Breast epithelium (tissue), 3 donors: ENCODE data around the gene SMIM43.

ENCODE experiments used
- POLR2A ChIP-seq: fragments of 450-650 bp; IDR thresholded peaks from one replicate; pipeline ENCODE4 v1.6.1; 2016; ENCODE audit warnings: antibody characterized with exemption, mild to moderate bottlenecking, moderate library complexity
- POLR2AphosphoS5 ChIP-seq, 3 donors: sonication (generic); formaldehyde crosslinking; IDR thresholded peaks; one replicate each; pipeline ENCODE4 v1.6.1; 2017; ENCODE audit warnings: antibody characterized with exemption in 3 of 3
- TF ChIP-seq, protein P1 (sequence below), 3 donors: fragments of 450-650 bp; IDR thresholded peaks; one replicate each; pipeline ENCODE4 v1.5.1; 2016 to 2017; ENCODE audit warnings: antibody characterized with exemption in 3 of 3, mild to moderate bottlenecking in 3 of 3, moderate library complexity in 3 of 3

- TF ChIP-seq, protein P1, sequence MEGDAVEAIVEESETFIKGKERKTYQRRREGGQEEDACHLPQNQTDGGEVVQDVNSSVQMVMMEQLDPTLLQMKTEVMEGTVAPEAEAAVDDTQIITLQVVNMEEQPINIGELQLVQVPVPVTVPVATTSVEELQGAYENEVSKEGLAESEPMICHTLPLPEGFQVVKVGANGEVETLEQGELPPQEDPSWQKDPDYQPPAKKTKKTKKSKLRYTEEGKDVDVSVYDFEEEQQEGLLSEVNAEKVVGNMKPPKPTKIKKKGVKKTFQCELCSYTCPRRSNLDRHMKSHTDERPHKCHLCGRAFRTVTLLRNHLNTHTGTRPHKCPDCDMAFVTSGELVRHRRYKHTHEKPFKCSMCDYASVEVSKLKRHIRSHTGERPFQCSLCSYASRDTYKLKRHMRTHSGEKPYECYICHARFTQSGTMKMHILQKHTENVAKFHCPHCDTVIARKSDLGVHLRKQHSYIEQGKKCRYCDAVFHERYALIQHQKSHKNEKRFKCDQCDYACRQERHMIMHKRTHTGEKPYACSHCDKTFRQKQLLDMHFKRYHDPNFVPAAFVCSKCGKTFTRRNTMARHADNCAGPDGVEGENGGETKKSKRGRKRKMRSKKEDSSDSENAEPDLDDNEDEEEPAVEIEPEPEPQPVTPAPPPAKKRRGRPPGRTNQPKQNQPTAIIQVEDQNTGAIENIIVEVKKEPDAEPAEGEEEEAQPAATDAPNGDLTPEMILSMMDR (IDR thresholded peaks at IDR 0.05), result no peak
- TF ChIP-seq POLR2AphosphoS5 (IDR thresholded peaks at IDR 0.05), result no peak
- no peak for TF ChIP-seq POLR2A
Observed at GRCh38 chr4:121792966-121793365, 28.0 kb upstream of the SMIM43 start.
